ENCODE data around the gene ASPDH. TPM values are rescaled to one million over a fixed set of nuclear protein-coding genes. Genes with fewer than 3 reads are reported as not detected.

The ASPDH gene
- total RNA-seq, 4 donors from 2014 or later = not detected

- TF ChIP-seq, protein P1, sequence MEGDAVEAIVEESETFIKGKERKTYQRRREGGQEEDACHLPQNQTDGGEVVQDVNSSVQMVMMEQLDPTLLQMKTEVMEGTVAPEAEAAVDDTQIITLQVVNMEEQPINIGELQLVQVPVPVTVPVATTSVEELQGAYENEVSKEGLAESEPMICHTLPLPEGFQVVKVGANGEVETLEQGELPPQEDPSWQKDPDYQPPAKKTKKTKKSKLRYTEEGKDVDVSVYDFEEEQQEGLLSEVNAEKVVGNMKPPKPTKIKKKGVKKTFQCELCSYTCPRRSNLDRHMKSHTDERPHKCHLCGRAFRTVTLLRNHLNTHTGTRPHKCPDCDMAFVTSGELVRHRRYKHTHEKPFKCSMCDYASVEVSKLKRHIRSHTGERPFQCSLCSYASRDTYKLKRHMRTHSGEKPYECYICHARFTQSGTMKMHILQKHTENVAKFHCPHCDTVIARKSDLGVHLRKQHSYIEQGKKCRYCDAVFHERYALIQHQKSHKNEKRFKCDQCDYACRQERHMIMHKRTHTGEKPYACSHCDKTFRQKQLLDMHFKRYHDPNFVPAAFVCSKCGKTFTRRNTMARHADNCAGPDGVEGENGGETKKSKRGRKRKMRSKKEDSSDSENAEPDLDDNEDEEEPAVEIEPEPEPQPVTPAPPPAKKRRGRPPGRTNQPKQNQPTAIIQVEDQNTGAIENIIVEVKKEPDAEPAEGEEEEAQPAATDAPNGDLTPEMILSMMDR (IDR thresholded peaks at IDR 0.05; ENCODE audit: low read depth) = no peak
These were observed 16.7 kb downstream of the ASPDH start for GRCh38 chr19:50497022-50497405.

- TF ChIP-seq, protein P1 (IDR thresholded peaks at IDR 0.05; ENCODE audit: low read depth) = no peak
These were observed 17.3 kb downstream of the ASPDH start for GRCh38 chr19:50496189-50497021.

DNA sequence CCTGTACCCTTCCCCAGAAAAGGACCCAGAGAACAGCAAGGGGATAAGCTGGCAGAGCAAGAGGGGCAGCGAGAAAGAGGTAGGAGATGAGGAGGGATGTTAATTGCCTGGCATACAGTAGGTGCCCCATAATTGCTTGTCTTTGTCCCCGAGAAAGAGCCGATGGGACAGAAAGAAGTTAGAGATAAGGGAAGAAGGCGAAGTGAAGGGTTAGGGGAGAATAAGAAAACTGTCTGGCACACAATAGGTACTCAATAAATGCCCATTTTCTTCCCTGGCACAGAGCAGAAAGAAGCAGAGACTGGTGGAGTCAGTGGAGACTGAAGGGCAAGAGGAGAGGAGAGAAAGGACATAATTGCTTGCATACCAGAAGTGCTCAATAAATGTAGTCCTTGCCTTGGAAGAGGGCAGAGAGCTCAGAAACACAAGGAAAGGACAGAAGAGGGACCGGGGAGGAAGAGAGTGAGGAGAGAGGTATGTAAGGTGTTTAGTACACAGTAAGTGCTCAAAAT, 18.6 kb downstream of the ASPDH start:
- TF ChIP-seq, protein P1 (IDR thresholded peaks at IDR 0.05; ENCODE audit: low read depth) = no peak

DNA sequence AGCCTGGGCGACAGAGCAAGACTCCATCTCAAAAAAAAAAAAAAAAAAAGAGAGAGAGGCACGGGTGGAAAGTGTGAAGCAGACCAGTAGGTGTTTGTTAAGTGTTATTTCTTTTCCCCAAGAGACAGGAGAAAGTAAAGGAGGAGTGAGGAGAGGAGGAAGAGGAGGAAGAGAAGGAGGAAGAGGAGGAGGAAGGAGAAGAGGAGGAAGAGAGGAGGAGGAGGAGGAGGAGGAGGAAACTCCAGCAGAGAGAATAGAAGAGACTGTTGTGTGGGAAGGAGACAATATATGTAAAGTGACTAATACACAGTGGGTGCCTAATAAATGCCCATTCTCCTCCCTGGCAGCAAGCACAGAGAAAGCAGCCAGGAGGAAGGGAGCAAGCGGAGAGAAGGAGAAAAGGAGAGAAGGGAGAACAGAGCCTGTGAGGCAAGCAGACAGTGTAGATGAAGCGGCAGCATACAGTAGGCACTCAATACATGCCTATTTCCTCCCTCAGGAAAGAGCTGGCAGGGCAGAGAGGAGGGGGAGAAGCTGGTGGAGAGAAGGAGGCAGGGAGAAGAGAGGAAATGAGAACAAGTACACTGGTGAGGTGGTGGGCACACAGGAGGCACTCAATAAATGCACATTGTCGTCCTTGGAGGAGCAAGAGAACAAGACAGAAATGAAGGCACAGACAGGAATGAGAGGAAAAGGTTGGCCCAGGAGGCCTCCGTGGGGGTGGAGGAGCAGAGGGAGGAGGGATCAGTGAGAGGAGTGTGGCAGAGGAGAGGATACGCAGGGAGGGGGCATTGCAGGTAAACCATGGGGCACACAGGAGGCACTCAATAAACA, 19.3 kb downstream of the ASPDH start:
- TF ChIP-seq, protein P1 (IDR thresholded peaks at IDR 0.05; ENCODE audit: low read depth) = no peak

- TF ChIP-seq, protein P1 (IDR thresholded peaks at IDR 0.05; ENCODE audit: low read depth) = no peak
These were observed 20.5 kb downstream of the ASPDH start for GRCh38 chr19:50493171-50493570.

DNA sequence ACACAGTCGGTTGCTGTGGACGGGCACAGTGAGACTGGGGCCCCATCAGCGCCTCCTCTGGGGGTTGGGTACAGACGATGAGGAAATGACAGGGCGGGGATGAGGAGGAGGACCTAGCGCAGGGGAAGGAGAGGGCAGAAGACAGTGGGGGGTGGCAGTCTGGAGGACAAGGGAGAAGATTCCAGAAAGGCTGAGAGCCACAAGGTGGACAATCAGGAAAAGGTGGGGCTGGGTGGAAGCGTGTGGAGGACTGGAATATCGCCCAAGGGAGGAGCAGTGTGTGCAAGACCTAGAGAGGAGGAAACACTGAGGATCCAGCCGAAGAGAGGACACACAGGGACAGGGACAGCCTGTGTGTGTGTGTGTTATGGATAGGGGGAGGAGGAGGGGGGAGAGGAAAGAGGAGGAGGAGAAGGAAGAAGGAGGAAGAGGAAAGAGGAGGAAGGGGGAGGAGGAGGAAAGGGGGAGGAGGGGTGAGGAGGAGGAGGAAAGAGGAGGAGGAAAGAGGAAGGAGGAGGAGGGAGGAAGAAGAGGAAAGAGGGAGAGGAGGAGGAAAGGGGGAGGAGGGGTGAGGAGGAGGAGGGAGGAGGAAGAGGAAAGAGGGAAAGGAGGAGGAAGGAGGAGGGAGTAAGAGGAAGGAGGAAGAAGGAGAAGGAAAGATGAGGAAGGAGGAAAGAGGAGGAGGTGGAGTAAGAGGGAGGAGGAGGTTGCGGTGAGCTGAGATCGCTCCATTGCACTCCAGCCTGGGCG, 21.2 kb downstream of the ASPDH start:
- TF ChIP-seq, protein P1 (IDR thresholded peaks at IDR 0.05; ENCODE audit: low read depth) = no peak
